H1 (cell line): ENCODE results near the gene VWF.

Experiments used
- CTCF ChIP-seq, 3 experiments: IDR thresholded peaks; 1 replicate in 2 of 3; 2 replicates in 1 of 3; pipeline versions ENCODE4 v1.5.1 to v1.6.1; 2011; ENCODE audit warnings: low read length in 3 of 3, mild to moderate bottlenecking in 3 of 3, inconsistent platforms in 2 of 3, low read depth in 1 of 3, moderate library complexity in 1 of 3; ENCODE audit not compliant: insufficient read depth in 1 of 3; ENCODE audit errors: control extremely low read depth in 1 of 3
- POLR2A ChIP-seq, 2 experiments: IDR thresholded peaks; 1 replicate in 1 of 2; 2 replicates in 1 of 2; pipeline ENCODE4 v1.6.1; 2011; ENCODE audit warnings: low read depth in 2 of 2, low read length in 2 of 2, mild to moderate bottlenecking in 2 of 2; ENCODE audit errors: control extremely low read depth in 1 of 2

GRCh38 chr12:5956987-5957386, 167.5 kb downstream of the VWF start:
- TF ChIP-seq CTCF (IDR thresholded peaks at IDR 0.05; ENCODE audit: control extremely low read depth in 1 of 3, insufficient read depth in 1 of 3, low read depth in 1 of 3, low read length in 3 of 3) (no peak), POLR2A (IDR thresholded peaks at IDR 0.05; ENCODE audit: control extremely low read depth in 1 of 2, low read depth in 2 of 2, low read length in 2 of 2) (no peak)
